Stimulated activated CD8-positive, alpha-beta memory T cell treated with anti-CD3 and anti-CD28 coated beads, Interleukin-15, amount 100 ng/mL, for 24 hours (primary cell): ENCODE measurements around the gene OVAAL.
"Not testable (repeated sequence)": the region's sequence is repeated elsewhere in the genome, so short reads cannot be mapped to it uniquely, and the experiment has no call there.

Experiments used
- DNase-seq: peaks from one replicate; pipeline ENCODE4 v3.0.0-alpha.2; 2020; ENCODE audit warnings: low read depth

OVAAL gene

GRCh38 chr1:180540697-180541594 is 17.8 kb upstream of the OVAAL start:
- DNase-seq = no peak

- no peak for DNase-seq
Measured at GRCh38 chr1:180542113-180542837, 16.5 kb upstream of the OVAAL start.

- DNase-seq = no peak
Measured at GRCh38 chr1:180542838-180543145, 16.0 kb upstream of the OVAAL start.

GRCh38 chr1:180544050-180544449 is 14.7 kb upstream of the OVAAL start:
- no peak for DNase-seq

- DNase-seq = no peak
Measured at GRCh38 chr1:180545991-180546390, 12.8 kb upstream of the OVAAL start.

- no peak for DNase-seq
Measured at GRCh38 chr1:180548686-180549317, 10.0 kb upstream of the OVAAL start.

- not testable (repeated sequence) for DNase-seq
Measured at GRCh38 chr1:180549770-180550169, 9.0 kb upstream of the OVAAL start.

- no peak for DNase-seq
Measured at GRCh38 chr1:180550241-180550640, 8.5 kb upstream of the OVAAL start.

GRCh38 chr1:180551997-180552396 is 6.8 kb upstream of the OVAAL start:
- DNase-seq = no peak

GRCh38 chr1:180553046-180553445 is 5.7 kb upstream of the OVAAL start:
- DNase-seq = not testable (repeated sequence)

- no peak for DNase-seq
Measured at GRCh38 chr1:180555411-180555810, 3.4 kb upstream of the OVAAL start.

GRCh38 chr1:180560200-180560867 is 1.6 kb downstream of the OVAAL start:
- no peak for DNase-seq

GRCh38 chr1:180560868-180561600 is 2.3 kb downstream of the OVAAL start:
- no peak for DNase-seq

GRCh38 chr1:180562640-180563025 is 3.9 kb downstream of the OVAAL start:
- no peak for DNase-seq

GRCh38 chr1:180563026-180563827 is 4.5 kb downstream of the OVAAL start:
- DNase-seq = no peak

- DNase-seq = no peak
Measured at GRCh38 chr1:180565121-180565871, 6.5 kb downstream of the OVAAL start.

GRCh38 chr1:180566026-180566425 is 7.3 kb downstream of the OVAAL start:
- no peak for DNase-seq

- no peak for DNase-seq
Measured at GRCh38 chr1:180566495-180566894, 7.7 kb downstream of the OVAAL start.

- no peak for DNase-seq
Measured at GRCh38 chr1:180567654-180568053, 8.9 kb downstream of the OVAAL start.

- DNase-seq = no peak
Measured at GRCh38 chr1:180568184-180568583, 9.4 kb downstream of the OVAAL start.
